GM15510 (cell line): ENCODE results near the gene CXCR6.

Experiments used
- POLR2A ChIP-seq: IDR thresholded peaks from 3 replicates; pipeline ENCODE4 v1.6.1; 2011; ENCODE audit warnings: borderline replicate concordance; ENCODE audit not compliant: insufficient read length; ENCODE audit errors: extremely low read depth

CXCR6 gene

GRCh38 chr3:45967724-45968123 is 24.5 kb downstream of the CXCR6 start:
- no peak for TF ChIP-seq POLR2A

GRCh38 chr3:45968149-45968548 is 24.9 kb downstream of the CXCR6 start:
- TF ChIP-seq POLR2A = no peak

DNA sequence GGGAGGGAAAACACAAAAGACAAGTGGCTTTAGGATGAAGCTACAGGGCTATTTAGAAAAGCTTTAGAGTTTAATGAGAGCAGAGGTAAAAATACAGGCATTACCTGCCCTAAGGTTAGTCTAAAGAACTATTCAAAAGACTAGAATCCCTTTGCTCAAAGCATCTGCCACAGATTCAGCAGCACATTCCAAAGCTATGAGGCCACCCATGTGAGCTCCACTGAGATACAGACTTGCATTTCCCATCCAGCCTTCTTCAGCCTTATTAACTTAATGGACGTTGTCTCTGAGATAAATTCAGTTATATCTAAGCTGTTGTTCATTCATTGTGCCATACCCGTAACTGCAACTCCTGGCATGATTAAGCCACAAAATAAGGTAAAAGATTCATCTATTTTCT is 25.4 kb downstream of the CXCR6 start:
- no peak for TF ChIP-seq POLR2A

DNA sequence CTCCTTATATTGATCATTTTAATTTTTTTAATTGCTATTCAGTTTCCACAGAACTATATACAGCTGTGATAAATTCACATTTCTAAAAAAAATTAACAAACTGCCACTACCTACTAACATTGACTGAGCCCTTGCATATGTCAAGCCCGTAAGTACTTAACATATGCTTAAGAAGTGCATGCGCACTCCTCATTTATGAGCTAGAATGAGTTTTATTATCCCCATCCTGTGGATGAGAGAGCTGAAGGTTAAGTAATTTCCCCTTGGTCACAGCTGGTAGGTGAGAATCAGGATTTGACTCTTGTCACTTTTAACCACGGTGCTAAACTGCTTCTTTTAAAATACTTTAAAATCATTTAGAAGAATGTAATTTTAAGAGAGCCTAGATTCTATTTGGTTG is 25.9 kb downstream of the CXCR6 start:
- no peak for TF ChIP-seq POLR2A

GRCh38 chr3:45969953-45970352 is 26.7 kb downstream of the CXCR6 start:
- no peak for TF ChIP-seq POLR2A

DNA sequence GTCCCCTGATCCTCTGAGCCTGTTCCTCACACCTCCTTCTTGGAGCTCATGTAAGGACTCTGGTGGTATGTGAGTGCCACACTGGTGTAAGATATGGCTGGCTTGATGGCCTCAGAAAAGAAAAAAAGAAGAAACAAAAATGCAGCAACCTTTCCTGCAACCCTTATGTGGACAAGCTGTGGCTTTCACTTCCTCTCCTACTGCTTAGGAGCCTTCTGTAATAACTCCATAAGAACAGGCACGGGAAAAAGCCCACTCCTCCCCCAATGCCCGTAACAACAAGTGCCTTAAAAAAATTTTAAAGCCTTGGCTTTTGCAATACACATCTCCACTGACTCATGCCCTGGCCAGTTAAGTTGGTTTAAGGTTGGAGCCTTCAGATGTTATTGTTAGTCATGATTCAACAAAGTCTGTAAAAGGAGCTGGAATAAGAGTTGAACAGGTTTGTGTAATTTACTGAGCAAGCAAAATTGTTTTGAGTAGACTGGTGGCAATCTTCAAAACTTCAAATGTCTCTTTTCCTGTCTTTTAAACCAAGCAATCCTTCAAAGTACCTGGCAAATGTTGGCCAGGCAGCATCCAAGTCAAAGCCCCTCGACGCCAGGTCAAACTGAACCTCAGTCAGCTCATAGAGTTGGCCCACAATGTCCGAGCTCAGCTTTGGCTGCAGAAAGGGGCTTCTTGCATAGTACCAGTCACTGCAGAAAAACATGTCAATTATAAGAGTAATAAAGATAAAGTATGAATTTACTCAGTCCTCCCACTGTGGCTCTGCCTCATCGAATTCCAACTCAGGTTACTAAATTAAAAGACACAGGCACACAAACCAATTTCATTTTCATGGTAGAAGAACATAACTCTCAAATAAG is 29.5 kb downstream of the CXCR6 start:
- TF ChIP-seq POLR2A = no peak

- TF ChIP-seq POLR2A = no peak
These were observed 31.4 kb downstream of the CXCR6 start for GRCh38 chr3:45974686-45975085.

GRCh38 chr3:45975686-45976085 is 32.4 kb downstream of the CXCR6 start:
- no peak for TF ChIP-seq POLR2A

DNA sequence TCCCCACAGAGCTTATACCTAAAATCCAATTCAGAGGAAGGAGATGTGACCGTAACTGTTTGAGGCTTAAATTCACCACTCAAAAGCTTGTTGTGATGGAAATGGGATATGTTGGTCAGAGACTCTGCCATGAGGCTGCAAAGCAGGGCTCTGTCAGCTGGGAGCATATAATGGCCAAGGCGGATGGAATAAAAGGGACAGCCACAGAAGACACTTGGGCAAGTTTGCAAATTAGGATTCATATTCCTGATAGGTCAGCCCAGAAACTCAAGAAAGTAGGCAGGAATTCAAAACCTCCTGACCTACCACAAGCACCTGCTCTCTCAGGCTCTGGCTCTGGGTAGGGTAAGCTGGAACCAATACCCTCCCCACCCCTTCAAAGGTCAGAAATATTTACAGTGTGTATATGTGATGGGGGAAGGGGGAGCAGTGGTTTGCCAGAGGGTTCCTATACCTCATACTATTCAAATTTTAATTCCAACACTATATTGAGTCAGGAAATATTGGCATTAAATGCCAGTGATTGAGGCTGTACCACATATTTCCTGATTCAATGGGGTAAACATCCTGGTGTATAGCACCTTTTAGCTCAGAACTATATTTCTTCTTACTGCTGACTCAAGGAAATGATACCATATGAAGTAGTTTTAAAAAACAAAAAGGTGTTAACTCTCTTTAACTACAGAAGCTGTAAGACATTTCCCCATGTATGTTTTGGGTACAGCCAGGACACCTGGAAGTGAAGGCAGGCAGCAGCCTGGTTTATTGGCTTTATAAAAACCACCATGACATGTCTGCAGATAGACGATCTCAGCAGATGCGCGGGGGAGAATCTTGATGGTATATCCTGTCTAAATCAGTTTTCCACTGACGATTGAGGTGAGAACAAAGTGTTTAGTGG is 33.2 kb downstream of the CXCR6 start:
- TF ChIP-seq POLR2A = no peak

DNA sequence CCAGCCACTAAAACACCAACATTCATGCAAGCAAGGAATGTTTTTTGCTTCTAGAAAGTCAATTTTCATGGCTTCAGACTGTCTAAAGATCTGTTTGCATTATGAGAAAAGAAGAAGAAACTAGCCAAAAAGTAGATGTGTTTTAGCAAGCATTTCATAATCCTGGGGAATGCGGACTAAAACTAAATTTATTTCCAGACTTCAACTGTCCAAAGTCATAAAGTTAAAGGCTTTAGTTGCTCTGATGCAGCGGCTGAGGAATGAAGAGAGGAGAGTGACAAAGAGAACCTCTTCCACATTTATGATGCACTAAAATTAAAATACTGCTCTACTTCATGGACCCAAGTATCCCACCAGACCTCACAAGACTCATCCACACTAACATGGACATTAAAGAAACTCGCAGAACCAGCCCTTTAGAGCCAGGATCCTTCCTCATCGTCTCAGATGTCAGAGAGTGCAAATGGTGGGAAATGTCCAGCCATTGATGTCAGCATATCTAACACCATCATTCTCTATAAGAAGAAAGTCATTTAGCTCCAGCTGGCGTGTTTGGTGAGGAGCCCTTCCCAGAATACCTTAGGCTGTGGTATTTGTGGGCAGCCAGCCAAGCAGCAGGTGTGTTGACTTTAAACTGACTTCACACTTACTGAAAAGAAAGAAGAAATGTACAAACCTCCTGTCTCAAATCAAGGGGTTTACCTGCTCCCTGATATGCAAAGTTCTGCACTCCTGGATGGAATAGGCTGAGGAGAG is 34.9 kb downstream of the CXCR6 start:
- no peak for TF ChIP-seq POLR2A

- no peak for TF ChIP-seq POLR2A
These were observed 36.1 kb downstream of the CXCR6 start for GRCh38 chr3:45979378-45979777.

DNA sequence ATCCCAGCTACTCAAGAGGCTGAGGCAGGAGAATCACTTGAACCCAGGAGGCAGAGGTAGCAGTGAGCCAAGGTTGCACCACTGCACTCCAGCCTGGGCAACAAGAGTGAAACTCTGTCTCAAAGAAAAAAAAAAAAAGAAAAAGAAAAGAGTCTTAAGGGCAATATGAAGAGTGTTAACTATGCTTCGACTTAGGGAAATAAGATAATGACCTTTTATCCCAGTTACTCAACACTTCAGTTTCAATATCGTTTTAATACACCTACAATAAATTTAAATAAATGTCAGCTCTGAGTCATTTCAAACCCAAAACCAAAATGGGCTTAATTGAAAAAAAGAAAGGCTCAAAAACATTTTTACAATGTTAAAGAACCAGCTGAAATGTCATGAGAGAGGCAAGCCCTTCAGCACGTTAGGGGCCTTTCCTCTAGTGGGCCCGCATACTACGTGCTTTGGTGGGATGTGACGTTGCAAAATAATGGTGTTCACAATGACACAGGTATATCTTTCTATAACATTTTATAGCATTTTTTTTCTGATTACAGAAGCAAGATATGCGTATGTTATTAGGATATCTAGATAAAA is 37.1 kb downstream of the CXCR6 start:
- TF ChIP-seq POLR2A = no peak

DNA sequence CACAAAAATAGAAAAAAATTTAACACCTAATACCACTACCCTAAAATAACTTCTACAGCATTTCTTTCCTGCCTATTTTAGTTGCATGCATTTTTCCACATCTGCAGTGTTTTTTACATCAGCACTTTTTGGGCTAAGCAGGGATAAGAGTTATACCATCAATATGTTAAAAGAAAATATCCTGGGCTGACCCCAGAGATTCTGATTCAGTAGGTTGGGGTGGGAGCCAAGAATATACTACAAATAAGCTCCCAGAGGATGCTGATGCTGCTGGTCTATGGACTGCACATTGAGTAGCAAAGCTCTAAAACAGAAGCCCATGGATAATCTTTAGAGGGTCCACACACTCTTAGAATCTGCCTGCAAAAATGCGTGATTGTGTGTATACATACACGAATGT is 37.6 kb downstream of the CXCR6 start:
- no peak for TF ChIP-seq POLR2A

- TF ChIP-seq POLR2A = no peak
These were observed 38.2 kb downstream of the CXCR6 start for GRCh38 chr3:45981346-45982074.
